Peyer's patch (tissue), 4 donors: ENCODE results near the gene ZNF345.

Experiments used
- CTCF ChIP-seq, 6 experiments: fragments of 450-650 bp in 4 of 6; fragments of 200-600 bp in 2 of 6; sonication (generic) in 1 of 6; IDR thresholded peaks; one replicate each; pipeline ENCODE4 v1.5.1; 2017 to 2019; ENCODE audit warnings: antibody characterized with exemption in 6 of 6, mild to moderate bottlenecking in 3 of 6, moderate library complexity in 1 of 6
- POLR2A ChIP-seq, 2 donors: fragments of 450-650 bp; IDR thresholded peaks; one replicate each; pipeline ENCODE4 v1.5.1; 2017; ENCODE audit warnings: antibody characterized with exemption in 2 of 2, mild to moderate bottlenecking in 2 of 2, moderate library complexity in 2 of 2

DNA sequence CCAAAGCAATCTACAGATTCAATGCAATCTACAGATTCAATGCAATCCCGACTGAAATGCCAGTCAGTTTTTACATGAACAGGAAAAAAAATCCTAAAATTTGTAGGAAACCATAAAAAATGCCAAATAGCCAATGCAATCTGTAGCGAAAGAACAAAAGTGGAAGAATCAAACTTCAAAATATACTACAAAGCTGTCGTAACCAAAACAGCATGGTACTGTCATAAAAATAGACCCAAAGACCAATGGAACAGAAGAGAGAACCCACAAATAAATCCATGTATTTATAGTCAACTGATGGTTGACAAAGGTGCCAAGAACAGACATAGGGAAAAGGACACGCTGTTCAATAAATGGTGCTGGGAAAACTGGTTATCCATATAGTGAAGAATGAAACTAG is 47.7 kb downstream of the ZNF345 start:
- TF ChIP-seq CTCF (IDR thresholded peaks at IDR 0.05) = no peak
- TF ChIP-seq POLR2A (IDR thresholded peaks at IDR 0.05) = no peak
